NCI-H82 (cell line): ENCODE measurements around the gene LPAR6.

Source experiments
- DNase-seq: peaks from one replicate; lab custom pipeline; 2025; lab: John Stamatoyannopoulos, UW

Gene LPAR6

GRCh38 chr13:48369988-48370387 lies 42.9 kb downstream of the LPAR6 start:
- no peak for DNase-seq
